HG03060 (cell line): ENCODE measurements around the gene EIPR1.
"Not testable (repeated sequence)": the region's sequence is repeated elsewhere in the genome, so short reads cannot be mapped to it uniquely, and the experiment has no call there.

Experiments used
- ATAC-seq: cut with Tn5 transposase; IDR thresholded peaks from one replicate; pipeline ENCODE4 v1.9.1; 2021; ENCODE audit warnings: low read depth, moderate number of reproducible peaks; ENCODE audit not compliant: unreplicated experiment

The EIPR1 gene

GRCh38 chr2:3361518-3362389 is 15.9 kb downstream of the EIPR1 start:
- ATAC-seq: no peak

GRCh38 chr2:3357926-3358325 is 19.7 kb downstream of the EIPR1 start:
- ATAC-seq: no peak

- not testable (repeated sequence) for ATAC-seq
Observed at GRCh38 chr2:3357446-3357845, 20.2 kb downstream of the EIPR1 start.

GRCh38 chr2:3356799-3357198 is 20.8 kb downstream of the EIPR1 start:
- ATAC-seq: no peak

- ATAC-seq: no peak
Observed at GRCh38 chr2:3355951-3356569, 21.6 kb downstream of the EIPR1 start.

- no peak for ATAC-seq
Observed at GRCh38 chr2:3354986-3355385, 22.6 kb downstream of the EIPR1 start.

- ATAC-seq: no peak
Observed at GRCh38 chr2:3349211-3349693, 28.4 kb downstream of the EIPR1 start.

GRCh38 chr2:3348767-3349166 is 28.9 kb downstream of the EIPR1 start:
- no peak for ATAC-seq

GRCh38 chr2:3345621-3346020 is 32.0 kb downstream of the EIPR1 start:
- ATAC-seq: no peak

GRCh38 chr2:3344897-3345296 is 32.7 kb downstream of the EIPR1 start:
- no peak for ATAC-seq

GRCh38 chr2:3343012-3343411 is 34.6 kb downstream of the EIPR1 start:
- ATAC-seq: no peak

- no peak for ATAC-seq
Observed at GRCh38 chr2:3342324-3342723, 35.3 kb downstream of the EIPR1 start.

- ATAC-seq: no peak
Observed at GRCh38 chr2:3341336-3341735, 36.3 kb downstream of the EIPR1 start.

- ATAC-seq: no peak
Observed at GRCh38 chr2:3340144-3340543, 37.5 kb downstream of the EIPR1 start.

- ATAC-seq: no peak
Observed at GRCh38 chr2:3338340-3338739, 39.3 kb downstream of the EIPR1 start.

GRCh38 chr2:3336844-3337243 is 40.8 kb downstream of the EIPR1 start:
- ATAC-seq: no peak

GRCh38 chr2:3334392-3335345 is 42.9 kb downstream of the EIPR1 start:
- ATAC-seq: no peak

GRCh38 chr2:3332133-3332532 is 45.5 kb downstream of the EIPR1 start:
- ATAC-seq: no peak

GRCh38 chr2:3329491-3329890 is 48.1 kb downstream of the EIPR1 start:
- ATAC-seq: no peak

GRCh38 chr2:3326871-3327270 is 50.7 kb downstream of the EIPR1 start:
- ATAC-seq: no peak

- ATAC-seq: no peak
Observed at GRCh38 chr2:3326182-3326537, 51.5 kb downstream of the EIPR1 start.
